Endothelial cell of umbilical vein (primary cell): ENCODE results near the gene C20orf202.
A peak's percentile ranks its signal among the peaks of the same experiment; 100 is the strongest.

ENCODE experiments used
- EZH2 ChIP-seq: IDR thresholded peaks from 2 replicates; pipeline ENCODE4 v1.6.1; 2012; ENCODE audit warnings: borderline replicate concordance, low read depth, mild to moderate bottlenecking, moderate library complexity, low read length, inconsistent platforms; ENCODE audit not compliant: severe bottlenecking
- POLR2A ChIP-seq: IDR thresholded peaks from 2 replicates; pipeline ENCODE4 v1.6.1; 2012; ENCODE audit warnings: low read depth, mild to moderate bottlenecking, control low read depth, low read length
- POLR2AphosphoS5 ChIP-seq: IDR thresholded peaks from 2 replicates; pipeline ENCODE4 v1.6.1; 2012; ENCODE audit warnings: low read depth, mild to moderate bottlenecking, control low read depth, low read length, moderate library complexity; ENCODE audit not compliant: insufficient read depth
- TF ChIP-seq, protein P1 (sequence below), 2 donors: IDR thresholded peaks; 1 replicate in 1 of 2; 2 replicates in 1 of 2; pipeline ENCODE4 v1.5.1; 2011; ENCODE audit warnings: low read length in 2 of 2, mild to moderate bottlenecking in 2 of 2, moderate library complexity in 2 of 2, control low read depth in 1 of 2, inconsistent platforms in 1 of 2, low read depth in 1 of 2; ENCODE audit not compliant: insufficient read depth in 1 of 2; ENCODE audit errors: extremely low read depth in 1 of 2
- TF ChIP-seq, protein P2 (sequence below): IDR thresholded peaks from 2 replicates; pipeline ENCODE4 v1.6.1; 2011; ENCODE audit not compliant: insufficient read depth, insufficient read length

DNA sequence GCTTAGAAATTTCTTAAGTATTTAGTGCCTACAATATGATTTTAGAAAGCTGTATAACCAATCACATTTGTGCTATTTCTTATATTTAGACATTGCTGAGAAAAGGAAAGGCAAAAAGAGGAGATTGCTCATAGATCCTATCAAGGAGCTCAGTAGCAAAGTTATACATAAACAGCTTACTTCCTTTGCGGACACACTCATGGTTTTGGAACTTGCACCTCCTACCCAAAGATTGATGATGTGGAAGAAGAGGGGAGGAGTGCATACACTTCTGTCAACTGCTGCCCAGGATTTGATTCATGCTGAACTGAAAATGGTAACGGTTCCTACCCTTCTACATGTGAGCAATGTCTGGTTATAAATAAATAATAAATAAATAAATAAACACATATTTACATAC, 39.3 kb downstream of the C20orf202 start:
- TF ChIP-seq POLR2A = no peak
- TF ChIP-seq, protein P1, sequence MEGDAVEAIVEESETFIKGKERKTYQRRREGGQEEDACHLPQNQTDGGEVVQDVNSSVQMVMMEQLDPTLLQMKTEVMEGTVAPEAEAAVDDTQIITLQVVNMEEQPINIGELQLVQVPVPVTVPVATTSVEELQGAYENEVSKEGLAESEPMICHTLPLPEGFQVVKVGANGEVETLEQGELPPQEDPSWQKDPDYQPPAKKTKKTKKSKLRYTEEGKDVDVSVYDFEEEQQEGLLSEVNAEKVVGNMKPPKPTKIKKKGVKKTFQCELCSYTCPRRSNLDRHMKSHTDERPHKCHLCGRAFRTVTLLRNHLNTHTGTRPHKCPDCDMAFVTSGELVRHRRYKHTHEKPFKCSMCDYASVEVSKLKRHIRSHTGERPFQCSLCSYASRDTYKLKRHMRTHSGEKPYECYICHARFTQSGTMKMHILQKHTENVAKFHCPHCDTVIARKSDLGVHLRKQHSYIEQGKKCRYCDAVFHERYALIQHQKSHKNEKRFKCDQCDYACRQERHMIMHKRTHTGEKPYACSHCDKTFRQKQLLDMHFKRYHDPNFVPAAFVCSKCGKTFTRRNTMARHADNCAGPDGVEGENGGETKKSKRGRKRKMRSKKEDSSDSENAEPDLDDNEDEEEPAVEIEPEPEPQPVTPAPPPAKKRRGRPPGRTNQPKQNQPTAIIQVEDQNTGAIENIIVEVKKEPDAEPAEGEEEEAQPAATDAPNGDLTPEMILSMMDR (IDR thresholded peaks at IDR 0.05; ENCODE audit: extremely low read depth in 1 of 2, insufficient read depth in 1 of 2, low read depth in 1 of 2, low read length in 2 of 2) = no peak
- TF ChIP-seq, protein P2, sequence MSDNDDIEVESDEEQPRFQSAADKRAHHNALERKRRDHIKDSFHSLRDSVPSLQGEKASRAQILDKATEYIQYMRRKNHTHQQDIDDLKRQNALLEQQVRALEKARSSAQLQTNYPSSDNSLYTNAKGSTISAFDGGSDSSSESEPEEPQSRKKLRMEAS = no peak
- no peak for TF ChIP-seq EZH2
- TF ChIP-seq POLR2AphosphoS5 = peak; percentile 79
